Uterus (tissue), 4 donors: Measurements from ENCODE around the gene ASTN2. TPM values are rescaled to one million over a fixed set of nuclear protein-coding genes. Genes with fewer than 3 reads are reported as not detected.

ENCODE experiments used
- DNase-seq, 2 donors: peaks; one replicate each; pipeline ENCODE4 v3.0.0-alpha.2; 2019 to 2020
- H3K27ac ChIP-seq, 2 donors: fragments of 200-600 bp; sonication (generic); 1 replicate in 1 of 2; 2 replicates in 1 of 2; pipeline ENCODE4 v1.5.1; 2016 to 2018
- H3K27me3 ChIP-seq, 2 donors: fragments of 200-600 bp; sonication (generic); one replicate each; pipeline ENCODE4 v1.5.1; 2018 to 2019; ENCODE audit warnings: control low read depth in 1 of 2
- H3K36me3 ChIP-seq, 2 donors: fragments of 200-600 bp; sonication (generic); one replicate each; pipeline ENCODE4 v1.5.1; 2019; ENCODE audit warnings: control low read depth in 1 of 2
- H3K4me1 ChIP-seq, 2 donors: fragments of 200-600 bp; sonication (generic); one replicate each; pipeline ENCODE4 v1.5.1; 2018 to 2019; ENCODE audit warnings: control low read depth in 1 of 2
- H3K4me3 ChIP-seq, 2 donors: fragments of 200-600 bp; sonication (generic); 1 replicate in 1 of 2; 2 replicates in 1 of 2; pipeline ENCODE4 v1.5.1; 2018 to 2019; ENCODE audit warnings: mild to moderate bottlenecking in 1 of 2
- H3K9me3 ChIP-seq, 2 donors: fragments of 200-600 bp; sonication (generic); one replicate each; pipeline ENCODE4 v1.5.1; 2019; ENCODE audit warnings: control low read depth in 1 of 2
- POLR2A ChIP-seq, 2 donors: fragments of 450-650 bp; IDR thresholded peaks; one replicate each; pipeline ENCODE4 v1.6.1; 2016; ENCODE audit warnings: antibody characterized with exemption in 2 of 2, mild to moderate bottlenecking in 1 of 2, moderate library complexity in 1 of 2
- intact Hi-C: fragments of 100-400 bp; cut with DNase I; formaldehyde crosslinking; loops from one replicate; pipeline ENCODE4 v1.15.1; 2023; ENCODE audit warnings: low total_unique reads
- total RNA-seq, 4 donors: library from RNA; depleted of rRNA in 3 of 4; stranded (reverse); fragments of >200 nt in 3 of 4; gene quantifications; one replicate each; pipeline versions ENCODE4 v1.1.0 to v1.2.4, GENCODE V29; 2014 to 2023
- TF ChIP-seq, protein P1 (sequence below), 4 experiments: fragments of 200-600 bp in 2 of 4; fragments of 450-650 bp in 2 of 4; sonication (generic) in 2 of 4; IDR thresholded peaks; one replicate each; pipeline ENCODE4 v1.5.1; 2016 to 2019; ENCODE audit warnings: antibody characterized with exemption in 4 of 4, mild to moderate bottlenecking in 2 of 4, moderate library complexity in 1 of 4
- donor health status: DM: yes; HTN: yes; CAD: no.

Gene ASTN2
- total RNA-seq, 4 donors from 2014 or later, result 1.8 to 8.6 (median 6.7) TPM

DNA sequence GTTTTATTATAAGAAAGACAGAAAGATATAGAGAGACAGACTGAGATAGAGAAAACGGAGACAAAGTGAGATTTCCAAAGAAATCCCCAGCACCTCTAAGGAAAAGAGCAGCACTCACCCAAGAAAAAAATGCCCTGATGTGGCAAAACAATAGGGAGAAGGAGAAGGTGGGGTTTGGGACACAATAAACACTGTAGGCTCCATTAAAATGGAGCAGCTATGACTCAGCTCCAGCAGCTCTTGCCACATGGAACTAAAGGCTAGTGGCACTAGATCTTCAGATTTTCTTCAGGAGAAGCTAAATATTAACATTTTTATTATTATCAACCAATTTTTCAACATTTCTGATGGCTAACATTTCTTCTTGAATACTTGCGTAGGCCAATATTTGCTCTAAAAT is 406.0 kb downstream of the ASTN2 start:
- H3K9me3 ChIP-seq, result no peaks in the 10 kb centered on the region
- H3K27ac ChIP-seq, result no peak overlapping the region
- TF ChIP-seq, protein P1, sequence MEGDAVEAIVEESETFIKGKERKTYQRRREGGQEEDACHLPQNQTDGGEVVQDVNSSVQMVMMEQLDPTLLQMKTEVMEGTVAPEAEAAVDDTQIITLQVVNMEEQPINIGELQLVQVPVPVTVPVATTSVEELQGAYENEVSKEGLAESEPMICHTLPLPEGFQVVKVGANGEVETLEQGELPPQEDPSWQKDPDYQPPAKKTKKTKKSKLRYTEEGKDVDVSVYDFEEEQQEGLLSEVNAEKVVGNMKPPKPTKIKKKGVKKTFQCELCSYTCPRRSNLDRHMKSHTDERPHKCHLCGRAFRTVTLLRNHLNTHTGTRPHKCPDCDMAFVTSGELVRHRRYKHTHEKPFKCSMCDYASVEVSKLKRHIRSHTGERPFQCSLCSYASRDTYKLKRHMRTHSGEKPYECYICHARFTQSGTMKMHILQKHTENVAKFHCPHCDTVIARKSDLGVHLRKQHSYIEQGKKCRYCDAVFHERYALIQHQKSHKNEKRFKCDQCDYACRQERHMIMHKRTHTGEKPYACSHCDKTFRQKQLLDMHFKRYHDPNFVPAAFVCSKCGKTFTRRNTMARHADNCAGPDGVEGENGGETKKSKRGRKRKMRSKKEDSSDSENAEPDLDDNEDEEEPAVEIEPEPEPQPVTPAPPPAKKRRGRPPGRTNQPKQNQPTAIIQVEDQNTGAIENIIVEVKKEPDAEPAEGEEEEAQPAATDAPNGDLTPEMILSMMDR (IDR thresholded peaks at IDR 0.05), result no peak
- TF ChIP-seq POLR2A (IDR thresholded peaks at IDR 0.05), result no peak
- no peaks in the 10 kb centered on the region for H3K4me1 ChIP-seq
- intact Hi-C loops, result no loop called here
- no peaks in the 10 kb centered on the region for H3K36me3 ChIP-seq
- no peak for DNase-seq
- no peaks in the 10 kb centered on the region for H3K27me3 ChIP-seq
- no peak overlapping the region for H3K4me3 ChIP-seq

DNA sequence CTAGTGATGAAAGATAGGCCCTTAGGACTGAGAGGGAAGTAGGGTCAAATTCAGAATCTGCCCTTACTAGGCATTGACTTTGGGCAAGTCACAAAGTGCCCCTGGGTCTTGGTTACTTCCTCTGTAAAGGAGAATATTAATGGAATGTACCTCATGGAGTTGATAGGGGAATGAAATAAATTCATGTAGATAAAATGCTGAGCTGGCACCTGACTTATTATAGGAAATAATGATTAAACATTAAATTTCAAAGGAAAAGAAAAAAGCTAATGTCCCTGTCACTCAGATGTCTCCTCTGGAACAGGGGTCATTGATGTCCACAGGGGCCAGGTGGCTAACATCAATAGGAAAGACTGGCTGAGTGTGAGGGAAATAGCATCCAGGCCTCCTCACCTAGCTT is 406.4 kb downstream of the ASTN2 start:
- no peak for DNase-seq
- Histone ChIP-seq H3K4me1 (no peaks in the 10 kb centered on the region), H3K27me3 (no peaks in the 10 kb centered on the region), H3K36me3 (no peaks in the 10 kb centered on the region), H3K9me3 (no peaks in the 10 kb centered on the region), H3K27ac (no peak overlapping the region), H3K4me3 (no peak overlapping the region)
- no peak for TF ChIP-seq POLR2A (IDR thresholded peaks at IDR 0.05)
- TF ChIP-seq, protein P1 (IDR thresholded peaks at IDR 0.05), result no peak
- intact Hi-C loops, result no loop called here

DNA sequence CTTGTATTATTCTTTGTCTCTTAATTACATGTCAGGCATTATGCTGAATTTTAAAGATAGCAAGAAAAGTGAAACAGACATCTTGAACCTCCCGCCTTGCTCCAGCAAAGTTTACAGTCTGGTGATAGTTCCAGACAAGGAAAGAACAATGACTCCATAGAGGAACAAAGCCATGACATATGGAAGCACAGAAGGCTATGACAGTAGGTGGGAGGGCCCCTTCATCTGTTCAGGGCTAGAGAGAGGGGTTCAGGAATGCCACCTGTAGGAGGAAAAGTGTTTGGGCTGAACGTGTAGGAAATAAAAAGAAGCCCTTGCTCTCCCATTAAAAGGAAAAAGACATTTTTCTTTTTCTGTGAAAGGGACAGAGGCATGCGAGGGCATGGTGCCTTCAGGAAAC is 412.2 kb downstream of the ASTN2 start:
- no peak for TF ChIP-seq POLR2A (IDR thresholded peaks at IDR 0.05)
- TF ChIP-seq, protein P1 (IDR thresholded peaks at IDR 0.05), result no peak
- H3K4me3 ChIP-seq, result no peak overlapping the region
- H3K36me3 ChIP-seq, result no peaks in the 10 kb centered on the region
- H3K9me3 ChIP-seq, result no peaks in the 10 kb centered on the region
- no peaks in the 10 kb centered on the region for H3K4me1 ChIP-seq
- H3K27ac ChIP-seq, result no peak overlapping the region
- H3K27me3 ChIP-seq, result no peaks in the 10 kb centered on the region
- intact Hi-C loops, result no loop called here
- no peak for DNase-seq

DNA sequence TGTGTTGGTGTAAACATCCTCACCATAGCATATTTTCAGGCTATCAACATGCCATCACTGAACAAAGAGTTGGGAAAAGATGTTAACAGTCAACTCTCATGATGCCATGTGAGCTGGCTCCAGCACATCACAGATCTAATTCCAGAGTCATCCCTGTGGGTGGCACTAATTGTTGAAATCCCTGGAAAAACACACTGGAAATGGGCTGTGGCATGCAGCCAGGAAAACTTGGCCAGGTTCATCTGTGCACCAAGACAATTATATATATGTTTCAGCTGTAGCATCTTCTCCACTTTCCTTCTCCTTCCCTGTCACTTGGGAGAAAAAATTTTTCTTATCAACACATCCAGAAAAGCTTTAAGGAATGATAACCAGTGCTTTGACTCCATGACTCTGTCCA is 414.0 kb downstream of the ASTN2 start:
- DNase-seq, result no peak
- Histone ChIP-seq H3K27me3 (no peaks in the 10 kb centered on the region), H3K36me3 (no peaks in the 10 kb centered on the region), H3K9me3 (no peaks in the 10 kb centered on the region), H3K4me1 (no peaks in the 10 kb centered on the region), H3K4me3 (no peak overlapping the region), H3K27ac (no peak overlapping the region)
- intact Hi-C loops, result no loop called here
- TF ChIP-seq, protein P1 (IDR thresholded peaks at IDR 0.05), result no peak
- no peak for TF ChIP-seq POLR2A (IDR thresholded peaks at IDR 0.05)

DNA sequence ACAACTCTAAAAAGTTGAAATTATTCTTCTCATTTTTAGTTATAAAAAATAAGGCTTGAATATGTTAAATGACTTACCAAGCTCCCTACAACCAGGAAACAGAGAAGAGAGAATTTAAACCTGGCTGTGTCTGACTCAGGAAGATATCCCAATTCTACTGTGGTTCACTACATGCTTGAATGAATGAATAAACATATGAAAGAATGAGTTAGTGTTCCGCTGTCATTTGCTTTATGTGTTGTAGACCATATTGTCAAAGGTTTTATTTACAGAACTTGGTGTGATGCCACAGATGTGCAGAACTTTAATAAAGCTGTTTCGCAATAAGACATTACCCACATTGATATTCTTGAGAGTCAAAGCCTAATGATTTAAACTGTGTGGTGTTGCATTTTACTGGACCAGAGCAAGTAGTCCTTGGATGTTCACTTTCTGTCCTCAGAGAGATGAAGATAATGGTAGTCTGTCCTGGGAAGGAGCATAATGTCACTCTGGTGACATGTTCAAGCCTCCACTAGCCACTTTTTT is 414.6 kb downstream of the ASTN2 start:
- intact Hi-C loops, result no loop called here
- Histone ChIP-seq H3K36me3 (no peaks in the 10 kb centered on the region), H3K27ac (no peak overlapping the region), H3K27me3 (no peaks in the 10 kb centered on the region), H3K4me3 (no peak overlapping the region), H3K9me3 (no peaks in the 10 kb centered on the region), H3K4me1 (no peaks in the 10 kb centered on the region)
- DNase-seq, result no peak
- TF ChIP-seq, protein P1 (IDR thresholded peaks at IDR 0.05), result no peak
- TF ChIP-seq POLR2A (IDR thresholded peaks at IDR 0.05), result no peak
